Measurements from ENCODE around the gene NKX1-2. TPM values are rescaled to one million over a fixed set of nuclear protein-coding genes. Genes with fewer than 3 reads are reported as not detected.

Gene NKX1-2
- total RNA-seq, 1 donor from 2014 or later: not detected

DNA sequence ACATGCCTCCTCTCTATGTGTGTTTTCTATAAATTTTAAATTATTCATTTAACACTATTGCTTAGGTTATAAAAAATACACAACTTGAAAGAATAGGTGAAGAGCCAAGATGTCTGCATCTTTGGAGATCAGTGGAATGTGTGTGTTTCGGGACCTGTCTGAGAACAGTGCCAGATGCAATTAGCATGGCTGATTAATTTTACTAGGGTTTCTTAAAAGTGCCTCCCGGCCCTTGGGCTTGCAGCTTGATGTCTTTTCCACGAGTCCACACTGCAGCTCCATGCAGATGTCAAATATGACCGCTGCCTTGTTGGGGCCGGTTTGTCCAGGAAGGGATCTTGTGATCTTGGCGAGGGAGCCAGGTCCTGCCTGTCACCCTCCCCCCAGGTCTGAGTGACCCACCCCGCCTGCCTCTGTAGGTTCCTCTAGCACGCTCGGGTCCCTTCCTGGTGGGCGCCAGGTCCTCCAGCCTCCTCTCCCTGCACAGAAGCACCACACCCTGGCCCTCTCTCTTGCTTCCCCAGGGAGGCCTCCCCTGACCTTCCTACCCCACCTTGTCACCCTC is 32.5 kb upstream of the NKX1-2 start:
- TF ChIP-seq CTCF (IDR thresholded peaks at IDR 0.05): no peak
- H3K36me3 Mint-ChIP-seq (ENCODE audit: low read depth): peaks cover 2% of the 10 kb centered on the region
- DNase-seq (ENCODE audit: low spot score): no peak
- peaks cover 2% of the 10 kb centered on the region for H3K9me3 Mint-ChIP-seq (ENCODE audit: low read depth)
- no peaks in the 10 kb centered on the region for H3K27me3 Mint-ChIP-seq (ENCODE audit: low read depth)
- H3K4me3 Mint-ChIP-seq (ENCODE audit: unreplicated experiment): no peak overlapping the region
- no peaks in the 10 kb centered on the region for H3K4me1 Mint-ChIP-seq (ENCODE audit: low read depth)
- no peak overlapping the region for H3K27ac Mint-ChIP-seq (ENCODE audit: unreplicated experiment)

DNA sequence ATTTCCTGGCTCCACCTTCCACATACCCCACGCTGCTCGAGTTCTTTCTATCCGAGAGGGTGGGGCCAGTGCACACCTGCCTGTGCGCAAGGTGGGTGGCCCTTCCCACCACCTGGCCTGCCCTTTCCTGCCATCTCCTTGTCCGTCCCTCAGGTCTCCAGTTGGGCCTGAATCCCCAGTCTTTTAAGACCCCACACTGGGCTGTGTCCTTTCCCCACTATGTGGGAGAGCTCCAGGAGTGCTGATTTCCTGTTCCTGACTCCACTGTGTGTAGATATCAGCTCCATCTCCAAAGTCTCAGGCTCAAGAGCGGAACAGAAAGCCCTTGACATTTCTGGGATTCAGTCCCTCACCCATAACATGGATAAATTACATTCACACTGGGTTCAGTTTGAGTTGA is 31.9 kb upstream of the NKX1-2 start:
- Mint-ChIP-seq H3K36me3 (ENCODE audit: low read depth) (peaks cover 2% of the 10 kb centered on the region), H3K9me3 (ENCODE audit: low read depth) (peaks cover 2% of the 10 kb centered on the region), H3K27me3 (ENCODE audit: low read depth) (no peaks in the 10 kb centered on the region), H3K4me1 (ENCODE audit: low read depth) (no peaks in the 10 kb centered on the region), H3K4me3 (ENCODE audit: unreplicated experiment) (no peak overlapping the region), H3K27ac (ENCODE audit: unreplicated experiment) (no peak overlapping the region)
- no peak for DNase-seq (ENCODE audit: low spot score)
- TF ChIP-seq CTCF (IDR thresholded peaks at IDR 0.05): no peak

- H3K36me3 Mint-ChIP-seq (ENCODE audit: low read depth): peaks cover 2% of the 10 kb centered on the region
- no peak overlapping the region for H3K4me3 Mint-ChIP-seq (ENCODE audit: unreplicated experiment)
- no peaks in the 10 kb centered on the region for H3K4me1 Mint-ChIP-seq (ENCODE audit: low read depth)
- no peak overlapping the region for H3K27ac Mint-ChIP-seq (ENCODE audit: unreplicated experiment)
- H3K9me3 Mint-ChIP-seq (ENCODE audit: low read depth): no peaks in the 10 kb centered on the region
- no peak for TF ChIP-seq CTCF (IDR thresholded peaks at IDR 0.05)
- DNase-seq (ENCODE audit: low spot score): no peak
- H3K27me3 Mint-ChIP-seq (ENCODE audit: low read depth): no peaks in the 10 kb centered on the region
Measured at GRCh38 chr10:124480860-124481259, 31.0 kb upstream of the NKX1-2 start.

- H3K4me3 Mint-ChIP-seq (ENCODE audit: unreplicated experiment): no peak overlapping the region
- no peak for TF ChIP-seq CTCF (IDR thresholded peaks at IDR 0.05)
- H3K9me3 Mint-ChIP-seq (ENCODE audit: low read depth): no peaks in the 10 kb centered on the region
- no peaks in the 10 kb centered on the region for H3K4me1 Mint-ChIP-seq (ENCODE audit: low read depth)
- no peak for DNase-seq (ENCODE audit: low spot score)
- peaks cover 2% of the 10 kb centered on the region for H3K36me3 Mint-ChIP-seq (ENCODE audit: low read depth)
- H3K27ac Mint-ChIP-seq (ENCODE audit: unreplicated experiment): no peak overlapping the region
- H3K27me3 Mint-ChIP-seq (ENCODE audit: low read depth): no peaks in the 10 kb centered on the region
Measured at GRCh38 chr10:124478515-124478914, 28.7 kb upstream of the NKX1-2 start.

DNA sequence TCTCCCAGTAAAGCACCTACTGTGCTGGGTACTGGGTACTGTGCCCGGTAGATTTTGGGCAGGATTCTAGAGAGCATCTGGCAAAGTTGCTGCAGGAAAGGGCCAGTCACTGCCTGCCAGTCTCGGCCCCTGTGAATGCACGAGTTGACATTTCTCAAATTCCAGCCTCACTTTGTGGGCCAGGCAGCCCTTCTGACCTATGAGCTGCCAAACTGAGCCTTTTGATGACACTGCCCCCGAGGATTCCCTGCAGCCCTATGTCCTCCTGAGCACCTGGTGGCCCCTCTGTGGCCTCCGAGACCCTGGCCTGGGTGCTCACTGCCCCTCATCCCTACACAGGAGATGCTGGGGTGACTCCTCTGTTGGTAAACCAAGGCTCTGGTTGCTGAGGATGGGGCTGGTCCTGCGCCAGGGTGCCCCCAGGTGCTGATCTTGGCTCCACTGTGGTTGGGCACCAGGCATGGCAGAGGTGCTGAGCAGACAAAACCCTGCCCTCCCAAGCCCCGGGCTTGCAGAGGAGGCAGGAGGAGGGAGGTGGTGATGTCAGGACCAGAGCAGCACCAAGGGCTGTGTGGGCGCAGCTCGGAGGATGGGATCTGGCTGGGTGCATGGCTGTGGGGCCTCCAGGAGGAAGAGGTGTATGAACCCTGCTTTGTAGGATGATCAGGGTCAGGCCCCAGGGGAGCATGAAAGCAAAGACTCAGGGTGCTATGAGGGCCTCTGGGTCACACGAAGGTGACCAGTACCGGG is 28.0 kb upstream of the NKX1-2 start:
- no peak for TF ChIP-seq CTCF (IDR thresholded peaks at IDR 0.05)
- DNase-seq (ENCODE audit: low spot score): no peak
- Mint-ChIP-seq H3K36me3 (ENCODE audit: low read depth) (no peaks in the 10 kb centered on the region), H3K4me1 (ENCODE audit: low read depth) (no peaks in the 10 kb centered on the region), H3K4me3 (ENCODE audit: unreplicated experiment) (no peak overlapping the region), H3K9me3 (ENCODE audit: low read depth) (no peaks in the 10 kb centered on the region), H3K27me3 (ENCODE audit: low read depth) (no peaks in the 10 kb centered on the region), H3K27ac (ENCODE audit: unreplicated experiment) (no peak overlapping the region)

All from chondrocyte (in vitro differentiated cells).